HepG2 (cell line): ENCODE data around the gene SRF. TPM values are rescaled to one million over a fixed set of nuclear protein-coding genes. Genes with fewer than 3 reads are reported as not detected.

Experiments
- CENPX ChIP-seq: sonication (generic); formaldehyde crosslinking; IDR thresholded peaks from 2 replicates; pipeline ENCODE4 v1.9.0; 2021; ENCODE audit warnings: mild to moderate bottlenecking, missing genetic modification reagents, moderate library complexity
- DMAP1 ChIP-seq: IDR thresholded peaks from 2 replicates; pipeline ENCODE4 v1.6.1; 2016
- HNRNPLL ChIP-seq: fragments of 200-400 bp; formaldehyde crosslinking; IDR thresholded peaks from 2 replicates; pipeline ENCODE4 v1.6.1; 2017; ENCODE audit warnings: mild to moderate bottlenecking, low read depth, low read length; ENCODE audit not compliant: poor library complexity, severe bottlenecking
- IRF2 ChIP-seq: IDR thresholded peaks from 2 replicates; pipeline ENCODE4 v1.6.1; 2018; ENCODE audit warnings: missing genetic modification reagents, missing compliant biosample characterization
- NFRKB ChIP-seq: fragments of 450-650 bp; IDR thresholded peaks from 2 replicates; pipeline ENCODE4 v1.6.1; 2017
- PPARG ChIP-seq: conservative IDR thresholded peaks from 2 replicates; pipeline ENCODE4 v1.6.1; 2016; ENCODE audit warnings: missing biosample characterization, missing genetic modification reagents
- TEAD2 ChIP-seq: sonication (generic); formaldehyde crosslinking; IDR thresholded peaks from 2 replicates; pipeline ENCODE4 v1.9.0; 2021; ENCODE audit warnings: missing genetic modification reagents
- ZBTB8A ChIP-seq: sonication (generic); formaldehyde crosslinking; IDR thresholded peaks from 2 replicates; pipeline ENCODE4 v1.4.0; 2020; ENCODE audit warnings: mild to moderate bottlenecking, low read depth, missing genetic modification reagents, borderline replicate concordance
- ZNF205 ChIP-seq: IDR thresholded peaks from 2 replicates; pipeline ENCODE4 v1.6.1; 2018; ENCODE audit warnings: missing biosample characterization, missing genetic modification reagents
- ZSCAN25 ChIP-seq: sonication (generic); formaldehyde crosslinking; IDR thresholded peaks from 2 replicates; pipeline ENCODE4 v1.8.0; 2022; ENCODE audit warnings: mild to moderate bottlenecking, missing genetic modification reagents
- polyA plus RNA-seq, 8 experiments: library from polyadenylated mRNA; depleted of rRNA in 3 of 8; stranded (reverse) in 7 of 8; unstranded in 1 of 8; fragments of >200 nt; fragmentation: Illumina TruSeq in 4 of 8; extraction: Trizol in 4 of 8; gene quantifications; 2 replicates each; pipeline versions ENCODE4 v1.2.1 to v1.2.3, GENCODE V29; 2011 to 2016; ENCODE audit warnings: low read depth in 4 of 8, missing spikeins in 1 of 8, mixed read lengths in 1 of 8; ENCODE audit not compliant: insufficient read depth in 1 of 8
- total RNA-seq, 5 experiments: library from RNA; depleted of rRNA; stranded (reverse); fragments of >200 nt; fragmentation: Illumina TruSeq; extraction: Trizol; gene quantifications; 2 replicates each; pipeline ENCODE4 v1.2.3, GENCODE V29; 2016; ENCODE audit warnings: low read depth in 1 of 5
- TF ChIP-seq, protein P1 (sequence below), 2 experiments: sonication (generic) in 1 of 2; formaldehyde crosslinking in 1 of 2; IDR thresholded peaks; 2 replicates each; pipeline versions ENCODE4 v1.6.1 to v1.9.0; 2014 to 2022; ENCODE audit warnings: antibody characterized with exemption in 1 of 2, borderline replicate concordance in 1 of 2, inconsistent platforms in 1 of 2, low read depth in 1 of 2, missing genetic modification reagents in 1 of 2
- TF ChIP-seq, protein P2 (sequence below): sonication (generic); formaldehyde crosslinking; IDR thresholded peaks from 2 replicates; pipeline ENCODE4 v1.4.0; 2020; ENCODE audit warnings: missing genetic modification reagents
- TF ChIP-seq, protein P3 (sequence below): sonication (generic); formaldehyde crosslinking; IDR thresholded peaks from 2 replicates; pipeline ENCODE4 v1.5.1; 2020; ENCODE audit warnings: missing genetic modification reagents, mild to moderate bottlenecking, borderline replicate concordance
- TF ChIP-seq, protein P4 (sequence below): sonication (generic); formaldehyde crosslinking; IDR thresholded peaks from 2 replicates; pipeline ENCODE4 v1.5.1; 2020; ENCODE audit warnings: mild to moderate bottlenecking, missing genetic modification reagents, borderline replicate concordance

SRF gene
- total and polyA plus RNA-seq, 2 of the 13 experiments (the other 11 are each of a cell fraction or from before 2014, with no cell fraction given) = 25.5 to 44.1 TPM

DNA sequence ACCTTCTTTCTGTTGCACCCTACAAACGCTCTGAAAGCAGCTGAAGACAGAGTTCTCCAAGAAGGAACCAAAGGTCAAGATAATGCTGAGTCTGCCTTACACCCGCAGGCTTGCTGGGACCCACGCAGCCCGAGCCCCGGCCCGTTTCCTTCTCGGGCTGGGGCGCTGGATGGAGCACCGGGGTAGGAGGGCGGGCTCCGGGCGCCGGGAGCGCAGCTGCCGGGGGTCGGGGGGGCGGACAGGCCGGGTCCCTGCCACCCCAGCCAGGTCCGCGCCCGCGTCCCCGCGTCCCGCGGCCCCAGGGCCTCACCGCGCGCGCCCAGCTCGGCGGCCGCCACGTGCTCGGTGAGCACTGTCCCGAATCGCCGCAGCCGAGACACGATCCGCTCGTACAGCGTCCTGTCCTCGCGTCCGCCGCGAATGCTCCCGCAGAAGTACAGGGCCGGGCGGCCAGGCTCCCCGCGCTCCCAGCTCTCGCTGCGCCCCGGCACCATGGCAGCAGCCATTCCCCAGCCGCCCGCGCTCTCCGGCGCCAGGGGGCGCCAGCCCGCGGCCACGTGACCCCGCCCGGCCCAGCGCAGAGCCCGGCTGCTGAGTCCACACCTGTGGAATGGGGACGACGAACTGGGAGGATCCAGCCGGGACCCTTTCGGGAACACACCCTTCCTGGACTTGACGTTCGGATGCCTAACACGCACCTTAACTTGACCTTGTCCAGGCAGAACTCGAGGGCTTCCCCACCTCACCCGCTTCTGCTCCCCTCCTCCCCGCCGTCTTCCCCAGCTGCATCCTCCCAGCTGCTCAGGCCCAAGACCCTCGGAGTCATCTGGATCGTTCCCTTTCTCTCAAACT lies 58.1 kb downstream of the SRF start, which contains the start of gene DNPH1 (continued):
- TF ChIP-seq, protein P1, sequence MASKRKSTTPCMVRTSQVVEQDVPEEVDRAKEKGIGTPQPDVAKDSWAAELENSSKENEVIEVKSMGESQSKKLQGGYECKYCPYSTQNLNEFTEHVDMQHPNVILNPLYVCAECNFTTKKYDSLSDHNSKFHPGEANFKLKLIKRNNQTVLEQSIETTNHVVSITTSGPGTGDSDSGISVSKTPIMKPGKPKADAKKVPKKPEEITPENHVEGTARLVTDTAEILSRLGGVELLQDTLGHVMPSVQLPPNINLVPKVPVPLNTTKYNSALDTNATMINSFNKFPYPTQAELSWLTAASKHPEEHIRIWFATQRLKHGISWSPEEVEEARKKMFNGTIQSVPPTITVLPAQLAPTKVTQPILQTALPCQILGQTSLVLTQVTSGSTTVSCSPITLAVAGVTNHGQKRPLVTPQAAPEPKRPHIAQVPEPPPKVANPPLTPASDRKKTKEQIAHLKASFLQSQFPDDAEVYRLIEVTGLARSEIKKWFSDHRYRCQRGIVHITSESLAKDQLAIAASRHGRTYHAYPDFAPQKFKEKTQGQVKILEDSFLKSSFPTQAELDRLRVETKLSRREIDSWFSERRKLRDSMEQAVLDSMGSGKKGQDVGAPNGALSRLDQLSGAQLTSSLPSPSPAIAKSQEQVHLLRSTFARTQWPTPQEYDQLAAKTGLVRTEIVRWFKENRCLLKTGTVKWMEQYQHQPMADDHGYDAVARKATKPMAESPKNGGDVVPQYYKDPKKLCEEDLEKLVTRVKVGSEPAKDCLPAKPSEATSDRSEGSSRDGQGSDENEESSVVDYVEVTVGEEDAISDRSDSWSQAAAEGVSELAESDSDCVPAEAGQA (IDR thresholded peaks at IDR 0.05; ENCODE audit: low read depth) = no peak
- TF ChIP-seq, protein P1 (CRISPR knock-in tag; IDR thresholded peaks at IDR 0.05; ENCODE audit: borderline replicate concordance) = peak; percentile 94; the same call in 1 of the 2 replicates
- TF ChIP-seq, protein P2, sequence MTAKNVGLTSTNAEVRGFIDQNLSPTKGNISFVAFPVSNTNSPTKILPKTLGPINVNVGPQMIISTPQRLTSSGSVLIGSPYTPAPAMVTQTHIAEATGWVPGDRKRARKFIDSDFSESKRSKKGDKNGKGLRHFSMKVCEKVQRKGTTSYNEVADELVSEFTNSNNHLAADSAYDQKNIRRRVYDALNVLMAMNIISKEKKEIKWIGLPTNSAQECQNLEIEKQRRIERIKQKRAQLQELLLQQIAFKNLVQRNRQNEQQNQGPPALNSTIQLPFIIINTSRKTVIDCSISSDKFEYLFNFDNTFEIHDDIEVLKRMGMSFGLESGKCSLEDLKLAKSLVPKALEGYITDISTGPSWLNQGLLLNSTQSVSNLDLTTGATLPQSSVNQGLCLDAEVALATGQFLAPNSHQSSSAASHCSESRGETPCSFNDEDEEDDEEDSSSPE (CRISPR knock-in tag) = peak; percentile 90
- TF ChIP-seq ZBTB8A (CRISPR knock-in tag) (0 out of 2 replicates have a peak, but pooled peaks have one; percentile 33), HNRNPLL (peak; percentile 77), TEAD2 (CRISPR knock-in tag) (no peak; the same call in 1 of the 2 replicates), DMAP1 (peak; percentile 95), ZNF205 (CRISPR knock-in tag) (peak; percentile 76), ZSCAN25 (CRISPR knock-in tag) (peak; percentile 73; the same call in 1 of the 2 replicates), PPARG (CRISPR knock-in tag) (peak; percentile 79; the same call in 1 of the 2 replicates), CENPX (CRISPR knock-in tag) (no peak), IRF2 (CRISPR knock-in tag) (peak; percentile 72; the same call in 1 of the 2 replicates), NFRKB (no peak)
- TF ChIP-seq, protein P3, sequence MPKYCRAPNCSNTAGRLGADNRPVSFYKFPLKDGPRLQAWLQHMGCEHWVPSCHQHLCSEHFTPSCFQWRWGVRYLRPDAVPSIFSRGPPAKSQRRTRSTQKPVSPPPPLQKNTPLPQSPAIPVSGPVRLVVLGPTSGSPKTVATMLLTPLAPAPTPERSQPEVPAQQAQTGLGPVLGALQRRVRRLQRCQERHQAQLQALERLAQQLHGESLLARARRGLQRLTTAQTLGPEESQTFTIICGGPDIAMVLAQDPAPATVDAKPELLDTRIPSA (CRISPR knock-in tag) = peak; percentile 76; the same call in 1 of the 2 replicates
- TF ChIP-seq, protein P4, sequence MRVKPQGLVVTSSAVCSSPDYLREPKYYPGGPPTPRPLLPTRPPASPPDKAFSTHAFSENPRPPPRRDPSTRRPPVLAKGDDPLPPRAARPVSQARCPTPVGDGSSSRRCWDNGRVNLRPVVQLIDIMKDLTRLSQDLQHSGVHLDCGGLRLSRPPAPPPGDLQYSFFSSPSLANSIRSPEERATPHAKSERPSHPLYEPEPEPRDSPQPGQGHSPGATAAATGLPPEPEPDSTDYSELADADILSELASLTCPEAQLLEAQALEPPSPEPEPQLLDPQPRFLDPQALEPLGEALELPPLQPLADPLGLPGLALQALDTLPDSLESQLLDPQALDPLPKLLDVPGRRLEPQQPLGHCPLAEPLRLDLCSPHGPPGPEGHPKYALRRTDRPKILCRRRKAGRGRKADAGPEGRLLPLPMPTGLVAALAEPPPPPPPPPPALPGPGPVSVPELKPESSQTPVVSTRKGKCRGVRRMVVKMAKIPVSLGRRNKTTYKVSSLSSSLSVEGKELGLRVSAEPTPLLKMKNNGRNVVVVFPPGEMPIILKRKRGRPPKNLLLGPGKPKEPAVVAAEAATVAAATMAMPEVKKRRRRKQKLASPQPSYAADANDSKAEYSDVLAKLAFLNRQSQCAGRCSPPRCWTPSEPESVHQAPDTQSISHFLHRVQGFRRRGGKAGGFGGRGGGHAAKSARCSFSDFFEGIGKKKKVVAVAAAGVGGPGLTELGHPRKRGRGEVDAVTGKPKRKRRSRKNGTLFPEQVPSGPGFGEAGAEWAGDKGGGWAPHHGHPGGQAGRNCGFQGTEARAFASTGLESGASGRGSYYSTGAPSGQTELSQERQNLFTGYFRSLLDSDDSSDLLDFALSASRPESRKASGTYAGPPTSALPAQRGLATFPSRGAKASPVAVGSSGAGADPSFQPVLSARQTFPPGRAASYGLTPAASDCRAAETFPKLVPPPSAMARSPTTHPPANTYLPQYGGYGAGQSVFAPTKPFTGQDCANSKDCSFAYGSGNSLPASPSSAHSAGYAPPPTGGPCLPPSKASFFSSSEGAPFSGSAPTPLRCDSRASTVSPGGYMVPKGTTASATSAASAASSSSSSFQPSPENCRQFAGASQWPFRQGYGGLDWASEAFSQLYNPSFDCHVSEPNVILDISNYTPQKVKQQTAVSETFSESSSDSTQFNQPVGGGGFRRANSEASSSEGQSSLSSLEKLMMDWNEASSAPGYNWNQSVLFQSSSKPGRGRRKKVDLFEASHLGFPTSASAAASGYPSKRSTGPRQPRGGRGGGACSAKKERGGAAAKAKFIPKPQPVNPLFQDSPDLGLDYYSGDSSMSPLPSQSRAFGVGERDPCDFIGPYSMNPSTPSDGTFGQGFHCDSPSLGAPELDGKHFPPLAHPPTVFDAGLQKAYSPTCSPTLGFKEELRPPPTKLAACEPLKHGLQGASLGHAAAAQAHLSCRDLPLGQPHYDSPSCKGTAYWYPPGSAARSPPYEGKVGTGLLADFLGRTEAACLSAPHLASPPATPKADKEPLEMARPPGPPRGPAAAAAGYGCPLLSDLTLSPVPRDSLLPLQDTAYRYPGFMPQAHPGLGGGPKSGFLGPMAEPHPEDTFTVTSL = no peak
